A549 (cell line): Measurements from ENCODE around the gene CUL3.

Experiments used
- BHLHE40 ChIP-seq: IDR thresholded peaks from 2 replicates; pipeline ENCODE4 v1.6.1; 2012; ENCODE audit warnings: low read depth, low read length, inconsistent platforms
- MAFK ChIP-seq: fragments of 450-650 bp; IDR thresholded peaks from 2 replicates; pipeline ENCODE4 v1.6.1; 2014; ENCODE audit not compliant: partially characterized antibody
- NPAS2 ChIP-seq: fragments of 250-450 bp; sonication (Bioruptor Pico); IDR thresholded peaks from 2 replicates; pipeline ENCODE4 v1.8.0; 2022; ENCODE audit warnings: mild to moderate bottlenecking, moderate library complexity, borderline replicate concordance
- RCOR1 ChIP-seq: fragments of 150-350 bp; IDR thresholded peaks from 2 replicates; pipeline ENCODE4 v1.6.1; 2014; ENCODE audit warnings: antibody characterized with exemption, low read length, low read depth
- ZSCAN20 ChIP-seq: fragments of 250-450 bp; sonication (Bioruptor Pico); IDR thresholded peaks from 2 replicates; pipeline ENCODE4 v1.8.0; 2022; ENCODE audit warnings: mild to moderate bottlenecking, moderate library complexity
- TF ChIP-seq, protein P1 (sequence below): fragments of >200 bp; sonication (Bioruptor Twin); formaldehyde crosslinking; IDR thresholded peaks from 3 replicates; pipeline ENCODE4 v1.5.1; 2016
- TF ChIP-seq, protein P2 (sequence below): fragments of >200 bp; sonication (Bioruptor Twin); formaldehyde crosslinking; IDR thresholded peaks from 3 replicates; pipeline ENCODE4 v1.6.1; 2016

DNA sequence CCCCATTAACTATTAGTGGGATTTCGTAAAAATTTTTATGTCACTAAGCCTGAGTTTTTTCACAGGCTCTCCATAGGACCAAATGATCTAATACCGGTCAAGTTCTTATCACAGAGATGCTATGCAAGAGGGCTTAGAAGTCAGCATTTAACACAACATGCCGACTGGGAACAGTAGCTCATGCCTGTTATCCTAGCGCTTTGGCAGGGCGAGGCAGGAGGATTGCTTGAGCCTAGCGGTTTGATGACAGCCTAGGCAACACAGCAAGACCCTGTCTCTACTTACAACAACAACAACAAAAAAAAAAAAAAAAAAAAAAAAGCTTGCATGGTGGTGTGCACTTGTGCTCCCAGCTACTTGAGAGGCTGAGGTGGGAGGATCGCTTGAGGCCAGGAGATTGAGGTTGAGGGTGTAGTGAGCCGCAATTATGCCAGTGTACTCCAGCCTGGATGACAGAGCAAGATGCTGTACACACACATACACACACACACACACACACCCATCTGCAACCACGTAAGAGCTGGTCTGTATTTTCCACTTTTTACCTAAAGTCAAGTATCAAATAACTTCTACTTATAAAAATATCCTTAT, 115.7 kb downstream of the CUL3 start:
- TF ChIP-seq MAFK (no peak), BHLHE40 (no peak), ZSCAN20 (CRISPR knock-in tag) (no peak), NPAS2 (CRISPR knock-in tag) (no peak), RCOR1 (no peak)
- TF ChIP-seq, protein P1, sequence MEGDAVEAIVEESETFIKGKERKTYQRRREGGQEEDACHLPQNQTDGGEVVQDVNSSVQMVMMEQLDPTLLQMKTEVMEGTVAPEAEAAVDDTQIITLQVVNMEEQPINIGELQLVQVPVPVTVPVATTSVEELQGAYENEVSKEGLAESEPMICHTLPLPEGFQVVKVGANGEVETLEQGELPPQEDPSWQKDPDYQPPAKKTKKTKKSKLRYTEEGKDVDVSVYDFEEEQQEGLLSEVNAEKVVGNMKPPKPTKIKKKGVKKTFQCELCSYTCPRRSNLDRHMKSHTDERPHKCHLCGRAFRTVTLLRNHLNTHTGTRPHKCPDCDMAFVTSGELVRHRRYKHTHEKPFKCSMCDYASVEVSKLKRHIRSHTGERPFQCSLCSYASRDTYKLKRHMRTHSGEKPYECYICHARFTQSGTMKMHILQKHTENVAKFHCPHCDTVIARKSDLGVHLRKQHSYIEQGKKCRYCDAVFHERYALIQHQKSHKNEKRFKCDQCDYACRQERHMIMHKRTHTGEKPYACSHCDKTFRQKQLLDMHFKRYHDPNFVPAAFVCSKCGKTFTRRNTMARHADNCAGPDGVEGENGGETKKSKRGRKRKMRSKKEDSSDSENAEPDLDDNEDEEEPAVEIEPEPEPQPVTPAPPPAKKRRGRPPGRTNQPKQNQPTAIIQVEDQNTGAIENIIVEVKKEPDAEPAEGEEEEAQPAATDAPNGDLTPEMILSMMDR: no peak
- TF ChIP-seq, protein P2, sequence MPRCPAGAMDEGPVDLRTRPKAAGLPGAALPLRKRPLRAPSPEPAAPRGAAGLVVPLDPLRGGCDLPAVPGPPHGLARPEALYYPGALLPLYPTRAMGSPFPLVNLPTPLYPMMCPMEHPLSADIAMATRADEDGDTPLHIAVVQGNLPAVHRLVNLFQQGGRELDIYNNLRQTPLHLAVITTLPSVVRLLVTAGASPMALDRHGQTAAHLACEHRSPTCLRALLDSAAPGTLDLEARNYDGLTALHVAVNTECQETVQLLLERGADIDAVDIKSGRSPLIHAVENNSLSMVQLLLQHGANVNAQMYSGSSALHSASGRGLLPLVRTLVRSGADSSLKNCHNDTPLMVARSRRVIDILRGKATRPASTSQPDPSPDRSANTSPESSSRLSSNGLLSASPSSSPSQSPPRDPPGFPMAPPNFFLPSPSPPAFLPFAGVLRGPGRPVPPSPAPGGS: no peak
